ENCODE results near the gene ERCC1.

Gene ERCC1

DNA sequence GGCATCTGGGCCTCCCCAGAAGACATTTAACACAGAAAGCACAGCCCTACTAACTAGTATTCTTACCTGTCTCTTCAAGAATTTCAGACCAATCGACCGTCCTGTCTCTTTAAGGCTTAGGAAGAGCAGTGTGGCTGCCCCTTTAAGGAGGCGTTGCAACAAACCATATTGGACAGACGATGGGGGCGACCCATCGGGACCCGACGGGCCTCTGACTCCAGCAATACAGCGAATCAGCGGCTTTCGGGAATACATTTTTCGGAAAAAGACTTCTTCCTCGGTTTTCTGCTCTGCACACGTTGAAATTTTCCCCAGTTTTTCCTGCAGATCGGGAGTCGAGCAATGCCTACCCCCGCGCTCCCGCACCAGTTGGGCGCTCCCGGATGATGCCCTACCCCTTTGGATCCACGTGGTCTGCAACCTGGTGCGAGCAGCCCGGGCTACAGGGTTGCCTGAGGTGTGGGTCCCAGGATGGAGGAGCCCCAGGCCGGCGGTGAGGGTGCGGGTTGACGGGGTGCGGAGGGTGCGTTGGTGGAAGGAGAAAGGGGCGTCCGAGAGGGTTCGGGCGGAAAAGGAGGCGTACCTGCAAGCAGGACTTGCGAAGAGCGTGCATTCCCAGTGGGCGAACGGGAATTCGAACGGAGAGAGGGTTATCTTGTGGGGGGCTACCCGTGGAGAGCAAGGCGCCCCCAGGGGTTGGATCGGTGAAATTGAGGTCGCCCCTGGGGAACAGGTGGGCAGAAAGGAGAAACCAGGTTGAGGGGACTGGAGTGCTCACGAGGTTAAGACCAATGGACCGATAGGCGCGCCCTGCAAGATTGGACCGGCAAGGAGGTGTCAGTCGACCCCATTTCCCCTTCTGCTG lies 17.3 kb downstream of the ERCC1 start, which contains the start of gene POLR1G:
Gene POLR1G (plus strand): TSS at position 419 of the 865 bp plus-strand sequence. CDS start 53 bp downstream, at position 472.
- in situ Hi-C loops (cut with MboI; ENCODE audit: low sequenced_read_pairs) = no loop called here

DNA sequence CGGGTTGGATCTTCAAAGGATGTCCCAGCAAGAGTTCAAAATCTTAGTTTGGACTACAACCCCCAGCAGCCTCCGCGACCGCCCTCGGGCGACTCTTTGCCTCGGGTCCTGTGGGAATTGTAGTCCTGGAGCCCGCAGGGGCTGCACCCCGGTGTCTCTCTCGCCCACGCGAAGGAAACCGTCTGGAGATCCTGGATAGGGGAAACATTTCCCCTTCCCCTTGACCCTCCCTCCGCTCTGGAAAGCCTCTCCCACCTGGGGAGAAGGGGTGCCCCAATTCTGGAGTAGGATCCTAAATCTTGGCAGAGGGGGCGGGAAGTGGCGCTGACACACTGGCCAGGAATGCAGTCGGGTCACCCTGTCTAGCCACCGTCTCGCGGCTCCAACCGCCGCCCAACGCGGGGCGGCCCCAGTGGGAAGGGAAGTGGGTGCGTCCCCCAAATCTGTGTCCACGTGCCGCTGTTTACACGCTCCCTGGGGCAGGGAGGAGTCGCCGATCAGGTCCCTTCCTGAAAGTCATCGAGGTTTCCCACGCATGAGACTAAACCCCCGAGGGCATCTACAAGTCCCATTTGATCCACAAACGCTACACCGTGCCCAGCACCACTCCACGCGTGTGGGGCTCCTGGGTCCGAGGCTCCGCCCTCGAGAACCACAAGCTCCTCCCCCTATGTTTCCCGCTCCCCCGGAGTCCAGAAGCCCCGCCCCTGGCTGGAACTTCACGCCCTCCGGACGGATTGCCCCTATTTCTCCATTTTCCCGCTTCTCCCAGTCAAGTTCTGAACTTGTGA lies 18.1 kb downstream of the ERCC1 start:
- in situ Hi-C loops (cut with MboI; ENCODE audit: low sequenced_read_pairs) = no loop called here

DNA sequence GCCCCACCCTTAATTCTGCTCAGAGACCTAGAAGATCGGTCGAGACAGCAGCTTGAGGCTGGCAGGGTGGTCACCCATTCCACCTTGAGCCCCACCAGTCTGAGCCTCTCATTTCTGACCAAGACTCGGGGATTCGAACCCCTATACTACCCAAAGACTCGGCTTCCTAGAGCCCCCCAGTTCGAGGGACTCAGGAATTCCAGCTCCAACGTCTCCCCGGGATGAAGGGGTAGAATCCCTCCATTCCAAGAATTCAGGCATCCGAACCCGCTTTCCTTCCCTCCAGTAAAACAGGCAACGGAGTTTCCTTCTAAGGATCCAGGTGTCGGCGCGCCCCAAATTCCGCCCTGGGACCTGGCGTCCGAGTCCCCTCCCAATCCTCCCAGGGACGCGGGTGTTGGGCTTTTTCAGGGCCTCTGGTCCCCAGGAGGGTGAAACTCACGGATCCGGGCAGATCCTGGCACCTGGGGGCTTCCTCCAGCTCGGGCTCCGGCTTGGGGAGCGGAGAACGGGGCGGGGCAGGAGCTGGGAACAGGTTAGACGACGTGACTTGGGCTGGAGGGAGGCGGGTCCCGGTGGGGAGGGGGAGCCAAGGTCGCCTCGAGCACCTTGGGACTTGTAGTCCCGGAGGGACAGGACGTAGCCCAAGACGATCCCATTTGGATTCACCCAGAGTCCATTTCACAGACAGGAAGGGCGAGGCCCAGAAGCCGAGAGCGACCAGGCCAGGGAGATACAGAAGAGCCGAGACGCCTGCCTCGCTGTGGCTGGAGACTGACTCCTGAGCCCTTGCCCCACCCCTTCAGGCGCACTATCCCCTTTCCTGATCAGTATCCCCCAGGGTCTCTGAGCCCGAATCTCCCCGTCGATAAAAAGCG lies 18.9 kb downstream of the ERCC1 start, which contains the start of gene PPP1R13L:
Gene PPP1R13L (minus strand): TSS at position 513 of the 878 bp plus-strand sequence. CDS start 6,751 bp downstream, outside the sequence.
- in situ Hi-C loops (cut with MboI; ENCODE audit: low sequenced_read_pairs) = no loop called here

DNA sequence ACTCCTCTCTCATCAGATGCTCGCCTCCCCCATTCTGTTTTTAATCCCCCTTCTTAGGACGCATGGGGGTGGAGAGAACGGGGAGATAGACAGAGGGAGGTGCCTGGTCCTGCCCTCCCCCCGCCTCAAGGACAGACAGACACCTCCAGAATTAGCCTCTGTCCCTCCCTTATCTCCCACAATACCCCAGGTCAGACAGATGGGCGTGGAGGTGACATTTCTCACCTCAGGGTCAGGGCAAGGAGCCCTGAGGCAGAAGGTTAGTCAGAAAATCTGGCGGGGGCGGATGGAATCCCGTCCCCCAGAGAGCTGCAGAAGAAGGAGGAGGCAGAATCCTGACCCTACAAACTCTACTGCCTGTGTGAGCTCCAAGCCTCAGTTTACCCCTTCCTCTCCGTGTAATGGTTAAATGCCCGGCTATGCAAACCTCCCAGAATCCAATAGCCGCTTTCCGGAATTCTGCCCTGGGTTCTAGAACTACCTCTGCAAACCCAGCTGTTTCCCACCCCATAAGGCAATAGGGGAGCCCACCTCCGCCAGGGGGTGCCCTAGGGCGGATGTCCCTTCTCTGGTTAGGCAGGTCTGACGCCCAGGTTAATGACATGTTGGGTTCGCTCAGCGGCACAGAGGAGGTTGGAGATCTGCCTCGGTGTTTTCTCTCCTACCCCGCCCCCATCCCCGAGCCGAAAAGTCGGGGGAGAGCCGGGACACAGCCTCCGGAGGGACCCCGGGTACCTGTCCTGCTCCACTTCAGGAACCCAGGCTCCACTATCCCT lies 19.7 kb downstream of the ERCC1 start:
- in situ Hi-C loops (cut with MboI; ENCODE audit: low sequenced_read_pairs) = no loop called here

DNA sequence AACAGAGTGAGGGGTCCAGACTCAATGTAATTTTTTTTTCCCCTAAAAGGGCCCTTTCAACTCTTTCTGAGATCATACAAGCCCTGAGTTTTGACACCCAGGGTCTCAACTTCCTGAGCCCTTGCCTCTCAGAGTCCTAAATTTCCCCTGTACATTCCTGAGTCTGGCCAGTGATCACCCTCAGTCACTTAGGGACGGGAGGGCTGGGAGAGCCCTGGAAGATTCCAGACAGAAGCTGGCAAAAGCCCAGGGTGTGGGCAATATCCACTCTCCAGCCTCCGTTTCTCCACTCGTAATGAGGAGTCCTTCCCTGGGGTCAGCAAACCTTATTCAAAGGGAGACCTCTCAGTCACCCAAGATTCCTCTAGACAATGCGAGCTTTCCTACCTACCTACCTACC lies 20.4 kb downstream of the ERCC1 start:
- in situ Hi-C loops (cut with MboI; ENCODE audit: low sequenced_read_pairs) = no loop called here

DNA sequence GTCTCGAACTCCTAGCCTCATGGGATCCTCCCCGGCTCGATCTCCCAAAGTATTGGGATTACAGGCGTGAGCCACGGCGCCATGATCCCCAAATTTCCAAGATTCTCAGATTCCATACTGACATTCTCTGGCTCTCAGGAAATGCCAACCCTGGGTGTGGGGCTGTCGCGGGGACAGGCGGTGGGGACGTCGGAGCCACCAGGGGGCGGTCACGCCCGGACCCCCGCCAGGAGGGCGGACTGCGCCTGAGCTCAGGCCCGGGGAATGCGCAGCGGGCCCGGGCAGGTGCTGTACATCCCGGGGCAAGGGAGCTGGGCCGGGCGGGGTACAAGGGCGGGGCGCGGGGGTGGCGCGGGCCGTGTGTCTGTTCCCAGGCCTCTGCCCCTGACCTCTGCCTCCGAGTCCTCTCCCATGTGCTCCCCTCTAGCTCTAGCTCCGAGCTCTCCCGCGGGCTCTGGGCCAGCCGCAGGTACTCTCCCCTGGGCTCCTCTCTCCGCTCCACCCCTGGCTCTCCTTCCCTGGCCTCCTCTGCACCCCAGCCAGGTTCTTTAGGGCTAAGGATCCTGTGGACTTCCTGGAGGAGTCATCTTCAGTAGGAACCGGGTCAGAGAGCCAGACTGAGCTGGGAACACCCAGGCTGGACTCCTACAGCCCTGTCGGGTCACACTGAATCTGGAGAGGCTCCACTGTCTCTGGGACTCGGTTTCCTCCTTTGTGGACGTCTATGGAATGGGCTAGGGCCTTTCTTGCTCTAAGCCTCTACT lies 21.2 kb downstream of the ERCC1 start:
- in situ Hi-C loops (cut with MboI; ENCODE audit: low sequenced_read_pairs) = no loop called here

DNA sequence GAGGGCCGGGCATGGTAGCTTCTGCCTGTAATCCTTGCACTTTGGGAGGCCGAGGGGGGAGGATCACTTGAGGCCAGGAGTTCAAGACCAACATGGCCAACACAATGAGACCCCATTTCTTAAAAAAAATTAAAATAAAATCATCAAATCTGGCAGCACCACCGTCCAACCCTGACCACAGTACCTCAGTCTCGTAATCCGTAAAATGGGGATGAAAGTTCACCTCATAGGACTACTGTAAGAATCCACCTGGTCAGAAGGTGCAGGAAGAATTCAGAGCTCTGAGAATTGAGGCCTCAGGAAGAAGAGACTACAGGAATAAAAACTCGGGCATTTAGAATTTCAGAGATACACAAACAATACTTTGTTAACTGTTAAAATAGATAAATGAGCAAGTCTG lies 21.9 kb downstream of the ERCC1 start:
- in situ Hi-C loops (cut with MboI; ENCODE audit: low sequenced_read_pairs) = no loop called here

DNA sequence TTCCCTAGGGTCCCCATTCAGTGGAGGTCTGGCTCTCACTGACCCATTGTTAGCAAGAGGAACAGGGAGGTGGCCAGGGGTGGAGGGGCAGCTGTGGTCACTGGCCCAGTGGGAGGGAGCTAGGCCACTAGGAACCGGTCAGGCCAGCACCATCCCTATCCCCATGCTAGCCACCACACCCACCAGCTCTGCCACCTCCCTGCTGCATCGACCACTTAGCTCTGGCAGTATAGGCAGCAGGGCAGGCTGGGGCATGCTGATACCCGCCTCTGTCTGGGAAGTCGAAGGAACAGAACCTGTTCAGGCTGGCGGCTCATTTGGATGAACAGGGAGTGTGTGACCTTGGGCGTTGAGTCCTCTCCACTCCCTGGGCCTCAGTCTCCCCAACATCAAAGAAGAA lies 23.5 kb downstream of the ERCC1 start:
- in situ Hi-C loops (cut with MboI; ENCODE audit: low sequenced_read_pairs) = no loop called here

DNA sequence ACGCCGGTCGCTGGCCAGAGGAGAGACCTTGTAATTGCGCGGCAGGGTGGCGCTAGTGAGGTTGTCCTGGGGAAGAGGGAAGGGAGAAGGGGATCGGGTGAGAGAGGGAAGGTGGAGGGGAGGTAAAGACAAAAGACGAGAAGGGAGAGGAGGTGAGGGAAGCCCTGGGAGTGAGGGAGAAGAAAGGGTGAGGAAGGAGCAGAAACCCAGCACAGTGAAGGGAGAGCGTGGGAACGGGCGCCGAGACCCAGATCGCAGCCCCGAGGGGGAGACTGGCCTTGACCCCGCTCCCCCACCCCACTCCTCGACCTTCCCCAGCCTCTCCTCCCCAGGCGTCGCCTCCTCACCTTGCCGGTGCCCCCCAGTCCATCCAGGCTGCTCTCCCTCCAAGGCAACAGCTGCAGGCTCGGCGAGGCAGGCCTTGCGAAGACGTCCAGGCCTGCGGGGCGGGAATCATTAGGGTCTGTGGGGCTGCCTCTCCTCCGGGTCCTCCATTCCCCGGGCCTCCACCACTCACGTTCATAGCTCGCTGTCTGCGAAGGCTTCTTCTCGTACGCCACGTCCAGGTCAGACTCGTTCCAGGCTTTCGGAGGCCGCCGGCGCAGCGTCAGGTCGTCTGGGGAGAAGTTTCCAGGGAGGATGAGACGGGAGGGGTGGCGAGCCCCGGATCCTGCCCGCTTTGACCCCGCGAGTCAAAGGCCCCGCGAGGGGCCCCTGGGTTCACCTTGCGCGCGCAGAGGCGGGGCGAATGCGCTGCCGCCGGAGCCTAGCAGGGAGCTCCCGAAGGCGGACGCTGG lies 27.7 kb downstream of the ERCC1 start:
- in situ Hi-C loops (cut with MboI; ENCODE audit: low sequenced_read_pairs) = no loop called here

DNA sequence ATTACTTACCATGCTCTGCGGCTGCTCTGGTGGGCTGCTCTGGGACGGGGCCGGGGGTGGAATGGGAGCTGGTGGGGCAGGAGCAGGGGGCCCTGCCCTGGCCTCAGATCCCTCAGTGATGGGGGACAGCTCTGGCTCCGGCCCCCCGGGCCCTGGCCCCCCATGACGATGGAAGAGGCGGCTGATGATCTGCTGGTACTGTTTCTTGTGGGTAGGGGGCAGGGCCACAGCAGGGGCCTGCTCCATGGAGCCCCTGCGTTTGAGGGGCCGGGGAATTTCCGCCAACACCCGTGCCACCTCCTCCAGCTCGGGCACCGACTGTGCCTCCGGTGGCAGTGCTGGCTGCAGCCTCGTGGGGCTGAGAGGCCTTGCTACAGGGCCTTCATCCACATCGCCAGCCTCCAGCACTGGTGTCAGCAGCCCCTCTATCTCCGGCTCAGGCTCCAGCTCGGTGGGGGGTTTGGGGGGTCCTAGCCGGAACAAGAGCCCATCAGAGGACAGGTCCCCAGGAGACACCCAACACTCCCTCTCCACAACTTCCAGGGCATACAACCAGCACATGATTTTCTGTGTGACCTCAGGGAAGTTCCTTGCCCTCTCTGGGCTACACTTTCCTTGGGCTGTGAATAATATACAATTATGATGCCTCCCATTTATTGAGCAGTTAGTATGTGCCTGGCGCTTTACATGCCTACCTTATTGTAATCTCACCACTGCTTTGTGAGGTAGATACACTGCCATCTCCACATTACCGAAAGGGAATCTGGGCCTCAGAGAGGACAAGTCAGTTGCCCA lies 31.6 kb downstream of the ERCC1 start:
- in situ Hi-C loops (cut with MboI; ENCODE audit: low sequenced_read_pairs) = no loop called here

DNA sequence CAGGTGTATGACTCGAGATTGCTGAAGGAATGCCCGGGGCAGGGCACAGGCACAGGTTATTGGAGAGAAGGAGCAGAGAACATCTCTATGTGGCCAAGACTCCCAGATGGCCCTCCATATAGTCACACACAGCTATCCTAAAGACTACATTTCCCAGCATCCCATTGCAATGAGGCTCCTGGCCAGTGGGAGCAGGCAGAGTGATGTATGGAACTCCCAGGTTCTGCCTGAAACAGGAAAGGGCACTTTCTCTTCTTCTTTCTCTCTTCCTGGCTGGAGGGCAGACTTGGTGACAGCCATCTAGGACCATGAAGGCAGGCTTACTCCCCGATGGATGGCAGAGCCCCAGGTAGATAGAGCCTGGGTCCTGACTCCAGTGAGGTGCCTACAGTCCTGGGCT lies 32.4 kb downstream of the ERCC1 start:
- in situ Hi-C loops (cut with MboI; ENCODE audit: low sequenced_read_pairs) = no loop called here

DNA sequence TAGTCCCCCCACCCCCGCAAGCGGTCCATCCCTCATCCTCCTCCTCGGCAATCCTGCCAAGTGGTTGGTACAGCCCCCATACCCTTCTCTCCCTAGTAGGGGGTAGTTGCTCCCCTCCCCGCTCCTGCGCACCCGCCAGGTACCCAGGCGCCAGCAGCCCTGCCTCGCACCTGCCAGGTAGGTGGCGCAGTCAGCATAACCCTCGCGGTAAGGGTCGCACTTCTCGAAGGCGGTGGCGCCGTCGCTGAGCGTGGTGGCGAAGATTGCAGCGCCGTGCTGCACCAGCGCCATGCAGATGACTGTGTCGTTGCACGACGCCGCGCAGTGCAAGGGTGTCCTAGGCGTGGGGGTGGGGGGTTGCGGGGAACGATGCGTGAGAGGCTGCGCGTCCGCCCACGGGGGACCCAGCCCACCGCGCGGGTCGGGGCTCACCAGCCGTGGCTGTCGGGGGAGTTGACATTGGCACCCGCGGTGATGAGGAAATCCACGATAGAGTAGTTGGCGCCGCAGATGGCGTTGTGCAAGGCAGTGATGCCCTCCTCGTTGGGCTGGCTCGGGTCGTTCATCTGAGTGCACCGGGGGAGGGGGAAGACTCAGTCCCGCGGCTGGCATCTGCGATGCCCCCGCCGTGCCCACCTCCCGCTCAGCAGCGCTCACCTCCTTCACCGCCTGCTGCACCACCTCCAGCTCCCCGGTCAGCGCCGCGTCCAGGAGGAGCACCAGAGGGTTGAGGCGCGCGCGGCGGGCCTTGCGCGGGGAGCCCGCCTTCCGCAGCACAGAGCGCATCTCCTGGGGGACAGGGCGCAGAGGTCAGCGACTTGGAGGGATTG lies 38.1 kb downstream of the ERCC1 start:
- in situ Hi-C loops (cut with MboI; ENCODE audit: low sequenced_read_pairs) = no loop called here

DNA sequence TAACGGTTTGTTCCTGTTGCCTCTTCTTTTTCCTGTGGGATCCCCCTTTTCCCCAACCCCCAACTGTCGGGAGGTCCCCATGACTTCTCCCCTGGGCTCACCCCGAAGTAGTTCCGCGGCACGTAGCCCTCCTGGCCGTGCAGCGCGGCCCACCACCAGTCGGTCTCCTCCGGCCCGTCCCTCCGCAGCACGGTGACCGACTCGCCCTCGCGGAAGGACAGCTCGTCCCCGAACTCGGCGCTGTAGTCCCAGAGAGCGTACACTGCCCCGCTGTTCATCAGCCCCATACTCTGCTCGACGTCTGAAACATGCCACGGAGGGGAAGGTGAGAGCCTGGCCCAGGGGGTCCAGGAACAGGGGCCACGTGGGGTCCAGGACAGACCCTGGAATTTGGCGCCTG lies 41.3 kb downstream of the ERCC1 start:
- in situ Hi-C loops (cut with MboI; ENCODE audit: low sequenced_read_pairs) = no loop called here

DNA sequence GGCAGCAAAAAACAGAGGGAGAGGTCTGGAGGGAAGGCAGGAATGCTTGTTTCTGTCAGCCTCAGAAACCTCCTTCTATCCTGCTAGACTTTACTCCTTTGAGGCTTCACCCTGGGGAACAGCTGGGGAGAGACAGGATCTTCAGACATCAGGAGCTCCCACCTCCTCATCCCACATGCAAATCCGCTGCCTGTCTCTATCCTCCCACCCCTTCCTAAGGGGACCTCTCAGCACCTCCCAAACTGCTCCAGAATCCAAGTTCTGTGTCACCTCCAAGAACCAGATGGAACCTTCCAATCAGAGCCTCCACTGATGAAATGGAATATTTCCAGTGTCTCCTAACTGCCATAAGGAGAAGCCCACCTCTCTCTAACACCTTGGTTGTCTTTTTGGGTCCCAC lies 43.6 kb downstream of the ERCC1 start:
- in situ Hi-C loops (cut with MboI; ENCODE audit: low sequenced_read_pairs) = no loop called here

DNA sequence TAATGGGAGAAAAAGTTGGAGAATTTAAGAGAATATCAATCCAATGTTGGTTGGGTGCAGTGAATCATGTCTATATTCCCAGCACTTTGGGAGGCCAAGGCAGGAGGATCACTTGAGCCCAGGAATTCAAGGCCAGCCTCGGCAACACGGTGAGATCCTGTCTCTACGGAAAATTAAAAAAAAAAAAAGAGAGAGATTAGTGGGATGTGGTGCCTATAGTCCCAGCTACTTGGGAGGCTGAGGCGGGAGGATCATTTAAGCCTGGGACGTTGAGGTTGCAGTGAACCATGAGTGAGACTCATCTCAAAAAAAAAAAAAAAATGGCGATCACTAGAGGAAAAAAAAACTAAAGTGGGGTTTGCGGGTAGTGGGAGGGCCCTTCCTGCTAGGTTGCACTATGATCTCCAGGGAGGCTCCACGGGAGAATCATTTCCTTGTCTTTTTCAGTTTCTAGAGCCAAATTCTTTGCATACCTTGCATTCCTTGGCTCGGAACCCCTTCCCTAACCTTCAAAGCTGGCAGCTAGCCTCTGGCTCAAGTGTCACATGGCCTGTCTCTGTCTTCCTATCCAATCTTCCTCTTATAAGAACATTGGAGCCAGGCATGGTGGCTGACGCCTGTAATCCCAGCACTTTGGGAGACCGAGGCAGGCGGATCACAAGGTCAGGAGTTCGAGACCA lies 47.5 kb downstream of the ERCC1 start:
- in situ Hi-C loops (cut with MboI; ENCODE audit: low sequenced_read_pairs) = no loop called here

DNA sequence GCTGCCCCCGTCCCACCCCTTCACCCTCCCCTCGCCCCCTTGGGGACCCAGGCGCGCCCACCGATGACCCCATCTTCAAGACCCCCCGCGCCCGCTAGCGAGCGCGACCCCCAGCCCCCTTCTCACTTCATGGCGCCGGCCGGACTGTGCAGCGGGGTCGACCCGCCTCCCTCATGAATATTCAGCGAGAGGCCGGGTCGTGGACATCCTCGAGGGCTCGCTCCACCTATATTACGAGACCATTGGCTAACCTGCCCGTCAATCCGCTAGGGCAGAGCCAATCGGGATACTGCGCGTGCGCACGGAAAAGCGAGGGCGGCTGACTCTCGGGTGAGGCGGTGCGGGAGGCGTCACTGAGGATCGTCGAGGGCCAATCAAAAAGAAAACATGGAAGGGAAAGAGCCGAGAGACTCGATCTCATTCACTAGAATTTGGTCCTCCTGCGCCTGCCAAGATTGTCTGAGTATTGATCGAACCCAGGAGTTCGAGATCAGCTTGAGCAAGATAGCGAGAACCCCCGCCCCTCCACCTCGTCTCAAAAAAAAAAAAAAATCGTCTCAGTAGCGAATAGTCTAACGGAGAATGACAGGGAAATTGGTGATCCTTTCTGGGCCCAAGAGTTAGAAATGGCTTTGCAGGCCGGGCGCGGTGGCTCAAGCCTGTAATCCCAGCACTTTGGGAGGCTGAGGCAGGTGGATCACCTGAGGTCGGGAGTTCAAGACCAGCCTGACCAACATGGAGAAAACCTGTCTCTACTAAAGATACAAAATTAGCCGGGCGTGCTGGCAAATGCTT lies 53.1 kb downstream of the ERCC1 start, which contains the start of gene ERCC2:
Gene ERCC2 (minus strand): TSS at position 164 of the 795 bp plus-strand sequence. CDS start 33 bp downstream, at position 131.
- in situ Hi-C loops (cut with MboI; ENCODE audit: low sequenced_read_pairs) = no loop called here

Data from HL-60/S4 treated with retinoic acid at 250 ng/mL for 4 days and 3 days (cell line).